ENCODE measurements around the gene FAM210A.
"Not testable (repeated sequence)": the region's sequence is repeated elsewhere in the genome, so short reads cannot be mapped to it uniquely, and the experiment has no call there.

The FAM210A gene

GRCh38 chr18:13677350-13677749, 49.0 kb downstream of the FAM210A start:
- H3K36me3 ChIP-seq (ENCODE audit: control insufficient read depth, insufficient read depth, low read length); H3K4me3 ChIP-seq (ENCODE audit: insufficient read depth, low read depth, low read length); H3K27ac ChIP-seq (ENCODE audit: insufficient read depth, low read depth, low read length, poor library complexity, severe bottlenecking); H3K9me3 ChIP-seq (ENCODE audit: control insufficient read depth, low read length); H3K4me1 ChIP-seq (ENCODE audit: control insufficient read depth, insufficient read depth, low read length); H3K27me3 ChIP-seq (ENCODE audit: control insufficient read depth, insufficient read depth, low read length, poor library complexity, severe bottlenecking): not testable (repeated sequence)
- WGBS, 2 experiments, result 94 to 96% methylated on average over 13 of the region's 13 CpGs

- H3K27ac ChIP-seq (ENCODE audit: insufficient read depth, low read depth, low read length, poor library complexity, severe bottlenecking), result no peak overlapping the region
- 95 to 100% methylated on average over 5 to 6 of the region's 6 CpGs for WGBS, 2 experiments
Measured at GRCh38 chr18:13676471-13676870, 49.9 kb downstream of the FAM210A start.

GRCh38 chr18:13672657-13673056, 53.7 kb downstream of the FAM210A start:
- H3K27ac ChIP-seq (ENCODE audit: insufficient read depth, low read depth, low read length, poor library complexity, severe bottlenecking), result no peak overlapping the region
- no peaks in the 10 kb centered on the region for H3K4me1 ChIP-seq (ENCODE audit: control insufficient read depth, insufficient read depth, low read length)
- WGBS, 2 experiments, result 93 to 95% methylated on average over 7 of the region's 7 CpGs

More at GRCh38 chr18:13676471-13676870, 49.9 kb downstream of the FAM210A start:
- H3K27me3 ChIP-seq (ENCODE audit: control insufficient read depth, insufficient read depth, low read length, poor library complexity, severe bottlenecking), result no peaks in the 10 kb centered on the region
- H3K4me1 ChIP-seq (ENCODE audit: control insufficient read depth, insufficient read depth, low read length), result no peaks in the 10 kb centered on the region
- H3K4me3 ChIP-seq (ENCODE audit: insufficient read depth, low read depth, low read length), result no peak overlapping the region
- no peaks in the 10 kb centered on the region for H3K36me3 ChIP-seq (ENCODE audit: control insufficient read depth, insufficient read depth, low read length)
- H3K9me3 ChIP-seq (ENCODE audit: control insufficient read depth, low read length), result no peaks in the 10 kb centered on the region

GRCh38 chr18:13661779-13662256, 64.5 kb downstream of the FAM210A start:
- Histone ChIP-seq H3K4me1 (ENCODE audit: control insufficient read depth, insufficient read depth, low read length) (no peaks in the 10 kb centered on the region), H3K9me3 (ENCODE audit: control insufficient read depth, low read length) (no peaks in the 10 kb centered on the region), H3K27ac (ENCODE audit: insufficient read depth, low read depth, low read length, poor library complexity, severe bottlenecking) (no peak overlapping the region), H3K4me3 (ENCODE audit: insufficient read depth, low read depth, low read length) (no peak overlapping the region), H3K36me3 (ENCODE audit: control insufficient read depth, insufficient read depth, low read length) (no peaks in the 10 kb centered on the region), H3K27me3 (ENCODE audit: control insufficient read depth, insufficient read depth, low read length, poor library complexity, severe bottlenecking) (no peaks in the 10 kb centered on the region)
- WGBS, 2 experiments, result 90 to 97% methylated on average over 2 of the region's 2 CpGs

More at GRCh38 chr18:13672657-13673056, 53.7 kb downstream of the FAM210A start:
- Histone ChIP-seq H3K36me3 (ENCODE audit: control insufficient read depth, insufficient read depth, low read length) (no peaks in the 10 kb centered on the region), H3K9me3 (ENCODE audit: control insufficient read depth, low read length) (no peaks in the 10 kb centered on the region), H3K27me3 (ENCODE audit: control insufficient read depth, insufficient read depth, low read length, poor library complexity, severe bottlenecking) (no peaks in the 10 kb centered on the region), H3K4me3 (ENCODE audit: insufficient read depth, low read depth, low read length) (no peak overlapping the region)

- 94% methylated on average over 8 of the region's 8 CpGs for WGBS, 2 experiments
- Histone ChIP-seq H3K27me3 (ENCODE audit: control insufficient read depth, insufficient read depth, low read length, poor library complexity, severe bottlenecking) (no peaks in the 10 kb centered on the region), H3K27ac (ENCODE audit: insufficient read depth, low read depth, low read length, poor library complexity, severe bottlenecking) (no peak overlapping the region)
Measured at GRCh38 chr18:13661051-13661778, 65.1 kb downstream of the FAM210A start.

GRCh38 chr18:13660510-13660909, 65.8 kb downstream of the FAM210A start:
- Histone ChIP-seq H3K36me3 (ENCODE audit: control insufficient read depth, insufficient read depth, low read length) (no peaks in the 10 kb centered on the region), H3K27me3 (ENCODE audit: control insufficient read depth, insufficient read depth, low read length, poor library complexity, severe bottlenecking) (no peaks in the 10 kb centered on the region), H3K27ac (ENCODE audit: insufficient read depth, low read depth, low read length, poor library complexity, severe bottlenecking) (no peak overlapping the region), H3K4me1 (ENCODE audit: control insufficient read depth, insufficient read depth, low read length) (no peaks in the 10 kb centered on the region), H3K9me3 (ENCODE audit: control insufficient read depth, low read length) (no peaks in the 10 kb centered on the region), H3K4me3 (ENCODE audit: insufficient read depth, low read depth, low read length) (no peak overlapping the region)
- WGBS, 2 experiments, result 92% methylated on average over 5 of the region's 5 CpGs

More at GRCh38 chr18:13661051-13661778, 65.1 kb downstream of the FAM210A start:
- Histone ChIP-seq H3K36me3 (ENCODE audit: control insufficient read depth, insufficient read depth, low read length) (no peaks in the 10 kb centered on the region), H3K9me3 (ENCODE audit: control insufficient read depth, low read length) (no peaks in the 10 kb centered on the region), H3K4me3 (ENCODE audit: insufficient read depth, low read depth, low read length) (no peak overlapping the region), H3K4me1 (ENCODE audit: control insufficient read depth, insufficient read depth, low read length) (no peaks in the 10 kb centered on the region)

- Histone ChIP-seq H3K4me1 (ENCODE audit: control insufficient read depth, insufficient read depth, low read length) (no peaks in the 10 kb centered on the region), H3K36me3 (ENCODE audit: control insufficient read depth, insufficient read depth, low read length) (no peaks in the 10 kb centered on the region), H3K27ac (ENCODE audit: insufficient read depth, low read depth, low read length, poor library complexity, severe bottlenecking) (no peak overlapping the region), H3K4me3 (ENCODE audit: insufficient read depth, low read depth, low read length) (no peak overlapping the region), H3K27me3 (ENCODE audit: control insufficient read depth, insufficient read depth, low read length, poor library complexity, severe bottlenecking) (no peaks in the 10 kb centered on the region), H3K9me3 (ENCODE audit: control insufficient read depth, low read length) (no peaks in the 10 kb centered on the region)
- 91 to 93% methylated on average over 8 of the region's 8 CpGs for WGBS, 2 experiments
Measured at GRCh38 chr18:13658436-13659204, 67.7 kb downstream of the FAM210A start.

- H3K36me3 ChIP-seq (ENCODE audit: control insufficient read depth, insufficient read depth, low read length), result no peaks in the 10 kb centered on the region
- no peak overlapping the region for H3K27ac ChIP-seq (ENCODE audit: insufficient read depth, low read depth, low read length, poor library complexity, severe bottlenecking)
- 73 to 80% methylated on average over 7 of the region's 7 CpGs for WGBS, 2 experiments
- no peaks in the 10 kb centered on the region for H3K27me3 ChIP-seq (ENCODE audit: control insufficient read depth, insufficient read depth, low read length, poor library complexity, severe bottlenecking)
- H3K4me3 ChIP-seq (ENCODE audit: insufficient read depth, low read depth, low read length), result no peak overlapping the region
- H3K9me3 ChIP-seq (ENCODE audit: control insufficient read depth, low read length), result no peaks in the 10 kb centered on the region
- no peaks in the 10 kb centered on the region for H3K4me1 ChIP-seq (ENCODE audit: control insufficient read depth, insufficient read depth, low read length)
Measured at GRCh38 chr18:13657974-13658373, 68.4 kb downstream of the FAM210A start.

GRCh38 chr18:13653746-13654433, 72.5 kb downstream of the FAM210A start:
- Histone ChIP-seq H3K27me3 (ENCODE audit: control insufficient read depth, insufficient read depth, low read length, poor library complexity, severe bottlenecking) (no peaks in the 10 kb centered on the region), H3K4me3 (ENCODE audit: insufficient read depth, low read depth, low read length) (no peak overlapping the region), H3K27ac (ENCODE audit: insufficient read depth, low read depth, low read length, poor library complexity, severe bottlenecking) (no peak overlapping the region), H3K9me3 (ENCODE audit: control insufficient read depth, low read length) (no peaks in the 10 kb centered on the region), H3K4me1 (ENCODE audit: control insufficient read depth, insufficient read depth, low read length) (no peaks in the 10 kb centered on the region), H3K36me3 (ENCODE audit: control insufficient read depth, insufficient read depth, low read length) (no peaks in the 10 kb centered on the region)
- WGBS, 2 experiments, result 84 to 85% methylated on average over 13 of the region's 13 CpGs

All from ectodermal cell (in vitro differentiated cells).